ENCODE results near the gene EFL1.

- TF ChIP-seq CTCF (IDR thresholded peaks at IDR 0.05) (no peak), POLR2A (IDR thresholded peaks at IDR 0.05) (no peak)
These were observed 12.9 kb upstream of the EFL1 start for GRCh38 chr15:82275410-82275809.

All from right lobe of liver (tissue), 4 donors.